GM21825 (cell line): ENCODE data around the gene PPP2R5C.

Experiments used
- ATAC-seq: cut with Tn5 transposase; IDR thresholded peaks from one replicate; pipeline ENCODE4 v1.9.1; 2021; ENCODE audit warnings: mild to moderate bottlenecking, moderate library complexity; ENCODE audit not compliant: unreplicated experiment

The PPP2R5C gene

DNA sequence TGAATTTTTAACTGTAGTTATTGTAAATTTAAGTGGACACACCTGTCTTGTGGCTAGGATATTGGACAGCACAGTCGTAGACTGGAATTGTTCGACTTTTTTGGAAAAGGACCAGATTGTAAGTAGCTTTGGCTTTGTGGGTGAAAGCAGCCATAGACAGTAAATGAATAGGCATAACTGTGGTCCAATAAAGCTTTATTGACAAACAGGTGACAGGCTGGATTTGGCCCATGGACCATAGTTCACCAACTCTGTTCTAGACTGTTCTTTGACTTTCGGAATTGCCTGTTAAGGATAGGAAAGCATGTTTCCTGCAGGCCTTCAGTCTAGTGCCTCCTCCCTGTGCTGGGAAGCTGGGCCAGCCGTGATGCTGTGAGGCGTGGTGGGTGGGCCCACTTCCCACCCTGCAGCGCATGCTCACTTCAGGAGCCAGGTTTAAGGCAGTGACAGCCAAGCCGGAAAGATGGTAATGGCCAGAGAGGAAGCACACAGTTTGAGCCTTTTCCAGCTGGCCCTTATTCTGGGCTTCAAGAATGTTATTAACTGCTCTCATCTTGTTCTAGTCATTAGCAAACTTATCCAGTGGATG lies 51.8 kb downstream of the PPP2R5C start:
- no peak for ATAC-seq

DNA sequence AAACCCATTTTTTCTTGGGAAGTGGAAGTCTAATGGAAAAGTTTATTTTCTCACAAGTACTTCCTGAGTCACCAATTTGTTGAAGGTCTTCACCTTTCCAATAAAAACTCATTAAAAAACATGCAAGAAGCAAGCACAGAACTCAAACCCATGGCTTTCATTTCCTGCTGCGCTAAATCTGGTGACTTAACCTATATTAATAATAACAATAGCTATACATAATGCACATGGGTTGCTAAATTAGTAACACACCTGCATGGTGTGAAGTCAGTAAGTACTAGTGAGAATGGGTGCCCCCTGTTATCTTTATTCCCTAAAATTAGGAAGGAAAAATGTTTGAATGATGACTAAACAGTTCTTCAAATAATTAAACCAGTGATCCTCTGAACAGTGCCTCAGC lies 52.3 kb downstream of the PPP2R5C start:
- ATAC-seq, result no peak

DNA sequence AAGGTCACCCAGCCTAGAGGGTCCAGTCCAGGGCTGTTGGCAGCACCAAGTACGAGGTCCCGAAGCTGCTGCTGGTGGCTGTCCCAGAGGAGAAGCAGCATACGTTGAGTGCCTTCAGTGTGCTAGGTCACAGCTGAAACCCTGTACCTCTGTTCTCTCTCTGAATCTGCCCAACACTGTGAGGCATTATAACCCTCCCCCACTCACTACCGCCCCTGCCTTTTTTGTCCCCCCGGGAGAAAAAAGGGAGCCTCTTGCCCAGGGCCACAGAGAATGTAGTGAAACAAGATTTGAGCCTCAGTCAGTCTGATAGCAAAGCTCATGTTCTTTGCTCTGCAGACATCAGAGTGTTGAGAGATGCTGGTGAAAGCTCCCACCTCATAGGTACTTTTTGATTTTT lies 53.4 kb downstream of the PPP2R5C start:
- no peak for ATAC-seq

DNA sequence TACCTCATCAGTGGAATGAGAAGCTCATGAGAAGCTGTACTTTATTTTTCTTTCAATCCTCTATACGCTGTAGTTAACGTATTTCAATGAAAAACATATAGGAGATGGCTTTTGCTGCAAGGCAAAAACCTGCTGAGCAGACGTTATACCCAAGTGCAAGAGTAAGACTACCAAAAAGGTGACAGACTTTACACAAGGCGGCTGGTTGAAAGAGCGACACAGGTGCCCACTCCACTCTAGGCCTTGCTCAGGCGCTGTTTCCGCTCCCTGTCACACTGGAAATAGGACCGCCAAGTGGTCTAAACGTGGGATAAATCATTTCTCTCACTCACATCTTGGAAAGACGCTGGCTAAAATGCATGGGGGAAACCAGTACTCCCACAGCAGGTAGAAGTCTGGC lies 54.5 kb downstream of the PPP2R5C start:
- ATAC-seq, result no peak

DNA sequence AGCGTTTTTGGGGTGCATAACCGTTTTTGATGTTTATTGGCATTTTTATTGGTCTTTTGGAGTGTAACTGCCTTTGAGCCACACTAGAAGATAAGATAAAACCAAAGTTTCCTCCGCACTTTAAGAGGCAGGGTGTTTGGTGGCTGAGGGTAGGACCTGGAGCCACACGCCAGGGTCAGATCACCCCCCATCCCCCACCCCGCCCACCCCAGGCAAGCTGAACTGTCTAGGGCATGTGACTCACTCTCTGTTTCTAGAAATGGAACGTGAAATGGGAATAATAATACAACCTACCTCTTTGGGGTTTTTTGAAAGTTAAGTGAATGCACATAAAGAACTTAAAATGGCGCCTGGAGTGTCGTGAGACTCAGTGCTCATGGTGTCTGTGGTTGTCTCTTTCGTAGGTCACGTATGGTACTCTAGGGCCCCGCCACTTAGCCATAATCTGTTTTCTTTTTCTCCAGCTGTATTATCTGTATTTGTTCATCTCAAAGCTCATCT lies 56.0 kb downstream of the PPP2R5C start:
- ATAC-seq, result no peak

DNA sequence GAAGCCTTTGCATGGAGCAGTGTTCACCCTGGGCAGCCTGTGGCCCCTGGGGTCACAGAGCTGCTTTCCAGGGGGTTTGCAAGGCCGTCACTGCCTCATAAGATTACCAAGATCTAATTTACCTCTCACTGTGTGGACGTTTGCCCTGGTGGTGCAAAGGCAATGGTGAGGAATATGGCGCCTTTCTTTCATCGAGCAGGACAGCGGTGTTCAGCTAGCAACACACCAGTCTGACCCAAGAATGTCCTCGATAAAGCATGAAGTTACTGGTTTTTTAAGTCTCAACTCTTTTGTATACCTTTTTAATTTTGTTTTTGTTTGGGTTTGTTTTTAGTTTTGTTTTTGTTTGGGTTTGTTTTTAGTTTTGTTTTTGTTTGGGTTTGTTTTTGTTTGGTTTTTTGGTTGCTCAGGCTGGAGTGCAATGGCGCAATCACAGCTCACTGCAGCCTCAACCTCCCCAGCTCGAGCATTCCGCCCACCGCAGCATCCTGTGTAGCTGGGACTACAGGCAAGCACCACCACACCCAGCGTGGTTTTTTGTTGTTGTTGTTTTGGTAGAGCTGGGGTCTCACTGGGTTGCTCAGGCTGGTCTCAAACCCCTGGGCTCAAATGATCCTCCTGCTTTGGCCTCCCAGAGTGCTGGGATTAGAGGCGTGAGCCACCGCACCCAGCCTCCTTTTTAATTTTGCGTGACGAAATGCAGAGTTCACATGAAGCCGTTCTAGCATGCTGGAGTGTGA lies 57.9 kb downstream of the PPP2R5C start:
- ATAC-seq, result no peak

DNA sequence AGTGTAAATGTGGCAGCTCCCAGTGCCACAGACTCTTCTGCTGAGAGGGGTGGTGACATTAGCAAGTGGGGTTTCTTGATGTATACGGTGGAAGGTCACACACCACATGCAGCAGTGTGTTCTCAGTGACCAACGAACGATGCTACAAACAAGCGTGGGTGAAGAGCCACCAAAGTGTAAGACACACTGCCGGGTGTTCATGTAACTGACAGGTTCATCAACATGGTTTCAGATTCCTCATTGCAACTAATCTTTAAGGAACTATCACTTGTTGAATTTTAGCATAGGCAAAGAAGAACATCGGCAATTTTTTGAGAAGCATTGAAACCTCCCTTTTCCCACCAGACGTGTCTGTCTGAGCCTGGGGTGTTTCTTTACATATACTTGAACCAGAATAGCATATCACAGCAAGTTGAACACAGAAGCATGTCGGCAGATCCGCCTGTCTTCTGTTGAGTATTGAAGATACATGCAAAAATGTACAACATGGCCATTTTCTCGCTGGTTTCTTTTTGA lies 58.8 kb downstream of the PPP2R5C start:
- ATAC-seq, result no peak

DNA sequence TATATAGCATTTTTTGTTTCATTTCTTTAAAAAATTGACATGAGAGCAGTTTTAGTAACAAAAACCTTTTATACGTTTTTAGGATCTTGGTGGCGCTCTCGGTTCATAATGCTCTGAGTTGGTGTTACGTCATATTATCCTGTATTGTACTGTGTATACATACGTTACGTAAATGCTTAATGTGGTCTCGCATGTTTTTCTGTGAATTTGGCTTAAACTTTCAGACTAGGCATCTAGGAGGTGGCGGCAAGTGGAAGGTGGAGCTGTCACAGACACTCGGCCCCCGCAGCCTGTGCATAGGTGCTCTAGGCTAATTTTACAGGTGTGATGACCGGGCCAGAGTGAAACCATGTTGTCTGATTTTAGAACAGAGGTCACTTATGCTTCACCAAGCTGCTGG lies 60.0 kb downstream of the PPP2R5C start:
- no peak for ATAC-seq

DNA sequence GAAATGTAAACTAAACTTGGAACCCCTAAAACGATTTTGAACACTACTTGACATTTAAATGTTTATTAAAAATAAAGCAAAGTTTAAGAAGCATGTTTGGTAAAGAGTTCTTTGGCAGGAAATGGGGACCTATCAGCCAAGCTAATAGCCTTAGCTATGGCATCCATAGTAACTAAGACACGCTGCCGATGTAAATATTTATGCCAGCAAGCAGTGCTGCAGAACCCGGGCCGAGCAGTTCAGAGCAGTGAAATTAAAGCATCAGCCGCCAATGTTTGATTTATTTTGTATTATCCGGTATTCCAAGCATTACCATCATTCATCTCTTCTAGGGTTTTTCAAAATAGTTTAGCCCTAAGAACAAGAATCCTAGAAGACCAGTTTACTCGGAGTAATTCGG lies 61.6 kb downstream of the PPP2R5C start:
- ATAC-seq, result no peak

DNA sequence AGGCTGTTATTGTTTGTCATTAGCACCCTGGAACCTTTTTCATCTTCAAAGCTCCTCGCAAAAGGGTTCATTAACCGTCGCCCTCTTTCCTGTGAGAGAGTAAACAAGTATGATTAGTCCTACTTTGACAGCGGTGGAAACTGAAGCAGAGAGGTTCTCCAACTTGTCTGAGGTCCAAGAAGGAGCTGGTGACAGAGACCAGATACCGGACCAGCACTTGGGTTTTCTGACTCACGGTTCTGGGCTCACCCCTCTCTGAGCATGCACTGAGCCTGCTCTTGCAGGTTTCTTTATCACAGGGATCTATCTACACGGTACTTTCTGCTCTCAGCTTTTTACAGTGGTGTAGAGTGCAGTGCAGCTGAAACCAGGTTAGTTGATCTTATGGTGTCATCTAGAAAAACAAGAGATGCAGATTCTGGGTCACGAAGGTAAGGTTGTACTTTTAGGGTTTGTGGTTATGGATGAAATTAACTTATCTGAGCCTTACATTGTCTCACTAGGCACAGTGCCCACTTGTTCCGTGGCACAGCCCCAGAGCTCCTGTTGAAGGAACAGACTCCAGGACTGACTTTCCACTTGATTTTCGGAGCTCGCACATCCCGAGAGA lies 62.1 kb downstream of the PPP2R5C start:
- peak; percentile 47 for ATAC-seq

DNA sequence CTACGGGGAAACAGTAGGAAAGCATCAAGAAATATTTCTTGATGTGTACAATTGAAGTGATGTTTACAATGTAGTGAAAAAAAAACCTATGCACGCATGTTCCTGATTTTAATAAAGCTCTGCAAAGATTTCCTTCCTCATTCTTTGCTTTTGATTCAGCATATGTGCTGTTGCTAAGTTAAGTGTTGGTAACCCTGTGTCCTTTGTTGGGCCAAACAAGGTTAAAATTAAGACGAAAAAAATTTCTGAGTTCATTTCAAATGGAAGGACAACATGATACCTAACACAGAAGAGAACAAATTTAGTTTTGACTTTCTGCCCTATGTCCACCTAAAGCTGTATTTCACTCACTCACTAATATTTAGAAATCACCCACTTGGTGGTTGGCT lies 62.8 kb downstream of the PPP2R5C start:
- no peak for ATAC-seq

DNA sequence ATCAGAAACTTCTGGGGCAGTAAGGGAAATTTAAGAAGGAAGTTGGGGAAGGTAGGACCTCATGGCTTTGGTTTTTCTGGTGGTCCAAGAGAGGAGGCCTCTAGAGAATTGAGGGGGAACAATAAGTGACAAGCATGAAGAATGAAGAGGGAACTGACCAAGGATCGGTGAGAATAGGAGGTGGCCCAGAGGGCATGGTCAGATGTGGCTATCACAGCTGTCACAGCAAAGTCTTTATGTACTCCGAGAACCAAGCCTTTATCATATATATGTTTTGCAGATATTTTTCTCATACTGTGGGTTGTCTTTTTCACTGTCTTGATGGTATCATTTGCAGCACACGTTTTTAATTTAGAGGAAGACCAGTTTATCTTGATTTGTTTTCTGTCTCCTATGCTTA lies 64.3 kb downstream of the PPP2R5C start:
- no peak for ATAC-seq

DNA sequence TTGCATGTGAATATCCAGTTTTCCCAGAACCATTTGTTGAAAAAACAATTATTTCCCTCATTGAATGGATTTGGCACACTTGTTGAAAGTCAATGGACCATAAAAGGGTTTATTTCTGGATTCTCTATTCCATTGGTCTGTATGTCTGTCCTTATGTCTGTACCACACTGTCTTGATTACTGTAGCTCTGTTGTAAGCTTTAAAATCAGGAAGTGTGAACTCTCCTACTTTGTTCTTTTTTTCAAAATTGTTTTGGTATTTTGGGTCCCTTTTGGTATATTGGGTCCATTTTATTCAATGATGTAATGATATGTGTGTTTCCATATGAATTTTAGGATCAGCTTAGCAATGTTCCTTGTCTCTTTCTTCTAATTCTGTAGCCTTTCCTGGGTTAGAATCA lies 64.8 kb downstream of the PPP2R5C start:
- ATAC-seq, result no peak

DNA sequence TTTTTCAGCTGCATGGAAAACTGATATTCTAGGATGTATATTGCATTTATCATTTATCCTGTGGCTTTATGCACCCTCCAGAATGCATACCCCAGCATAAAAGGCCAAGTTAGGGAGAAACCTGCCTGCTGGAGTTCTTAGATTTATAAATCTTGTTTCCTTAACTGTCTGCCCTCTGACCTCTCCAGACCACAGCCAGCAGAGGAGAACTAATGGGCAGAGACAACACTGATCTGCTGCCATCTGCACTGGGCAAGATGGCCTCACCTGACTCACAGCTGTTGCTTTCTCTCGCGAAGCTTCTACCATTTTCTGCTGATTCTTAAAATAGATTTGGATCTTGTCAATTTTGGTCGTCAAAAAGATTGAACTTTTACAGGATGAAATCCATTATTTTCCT lies 65.8 kb downstream of the PPP2R5C start:
- no peak for ATAC-seq

DNA sequence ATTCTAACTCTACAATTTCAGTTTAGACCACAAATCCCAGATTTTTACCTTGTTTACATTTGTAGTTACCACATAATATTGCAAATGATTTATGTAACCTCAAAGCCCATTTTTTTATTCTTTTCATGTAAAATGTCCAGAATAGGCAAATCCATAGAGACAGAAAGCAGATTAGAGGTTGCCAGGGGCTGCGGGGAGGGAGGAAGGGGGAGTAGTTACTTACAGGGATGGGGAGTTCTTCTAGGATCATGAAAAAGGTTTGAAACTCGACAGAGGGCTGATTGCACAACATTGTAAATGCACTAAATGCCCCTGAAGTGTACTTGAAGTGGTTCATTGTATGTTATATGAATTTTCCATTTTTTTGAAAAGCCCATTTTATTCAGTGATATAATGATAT lies 66.5 kb downstream of the PPP2R5C start:
- ATAC-seq, result no peak

DNA sequence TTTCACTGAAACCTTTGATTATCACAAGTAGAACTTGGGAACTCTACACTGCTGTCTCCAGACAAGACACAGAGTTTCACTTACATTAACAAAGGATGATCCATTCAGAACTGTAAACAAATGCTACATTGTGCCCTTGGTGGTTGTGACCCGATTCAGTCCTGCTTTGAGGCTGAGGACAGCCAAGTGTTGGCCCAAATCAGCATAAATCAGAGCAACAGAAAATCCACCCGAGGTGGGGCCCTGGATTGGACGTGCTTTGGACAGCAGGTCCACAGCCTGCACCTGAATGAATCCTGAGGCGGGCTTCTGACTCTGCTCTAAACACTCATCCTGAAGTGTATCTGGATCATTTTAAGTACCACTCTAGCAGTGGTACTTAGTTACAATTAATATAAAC lies 68.8 kb downstream of the PPP2R5C start:
- no peak for ATAC-seq

DNA sequence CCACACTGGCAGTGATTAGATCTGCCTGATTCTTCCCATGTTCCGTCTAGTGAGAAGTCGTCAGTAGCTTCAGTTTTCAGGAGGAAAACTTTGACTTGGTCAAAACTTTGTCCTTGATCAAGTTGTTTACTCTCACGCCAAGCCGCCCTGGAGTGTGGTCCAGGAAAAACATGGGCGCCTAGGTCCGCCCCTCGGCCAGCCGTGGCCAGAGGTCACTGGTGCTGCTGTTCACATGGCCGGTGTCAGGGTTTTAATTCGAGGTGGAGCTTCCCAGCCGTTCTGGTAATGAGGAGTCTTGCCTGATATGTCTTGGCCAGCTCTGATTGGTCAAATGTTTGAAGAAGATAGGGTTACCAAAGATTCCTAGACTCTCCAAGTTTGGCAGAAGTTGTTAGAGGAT lies 71.5 kb downstream of the PPP2R5C start:
- ATAC-seq, result no peak

DNA sequence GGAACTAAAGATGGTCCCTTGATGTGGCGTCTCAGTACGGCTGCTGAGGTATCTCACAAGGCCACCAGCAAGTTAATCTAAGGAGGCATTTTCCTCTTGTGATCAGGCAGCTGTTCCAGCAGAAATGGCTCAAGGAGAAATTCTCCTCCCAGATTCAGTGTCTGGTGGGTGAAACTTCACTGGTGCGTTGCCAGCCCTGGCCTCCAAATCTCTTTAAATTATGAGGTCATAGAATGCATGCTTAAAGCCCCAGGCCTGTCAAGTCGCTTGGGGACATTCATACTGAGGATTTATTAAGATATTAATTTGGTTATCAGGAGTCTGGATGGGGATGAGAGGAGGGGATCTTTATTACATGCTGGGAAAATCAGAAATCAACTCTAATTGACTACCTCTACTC lies 72.9 kb downstream of the PPP2R5C start:
- ATAC-seq, result no peak

DNA sequence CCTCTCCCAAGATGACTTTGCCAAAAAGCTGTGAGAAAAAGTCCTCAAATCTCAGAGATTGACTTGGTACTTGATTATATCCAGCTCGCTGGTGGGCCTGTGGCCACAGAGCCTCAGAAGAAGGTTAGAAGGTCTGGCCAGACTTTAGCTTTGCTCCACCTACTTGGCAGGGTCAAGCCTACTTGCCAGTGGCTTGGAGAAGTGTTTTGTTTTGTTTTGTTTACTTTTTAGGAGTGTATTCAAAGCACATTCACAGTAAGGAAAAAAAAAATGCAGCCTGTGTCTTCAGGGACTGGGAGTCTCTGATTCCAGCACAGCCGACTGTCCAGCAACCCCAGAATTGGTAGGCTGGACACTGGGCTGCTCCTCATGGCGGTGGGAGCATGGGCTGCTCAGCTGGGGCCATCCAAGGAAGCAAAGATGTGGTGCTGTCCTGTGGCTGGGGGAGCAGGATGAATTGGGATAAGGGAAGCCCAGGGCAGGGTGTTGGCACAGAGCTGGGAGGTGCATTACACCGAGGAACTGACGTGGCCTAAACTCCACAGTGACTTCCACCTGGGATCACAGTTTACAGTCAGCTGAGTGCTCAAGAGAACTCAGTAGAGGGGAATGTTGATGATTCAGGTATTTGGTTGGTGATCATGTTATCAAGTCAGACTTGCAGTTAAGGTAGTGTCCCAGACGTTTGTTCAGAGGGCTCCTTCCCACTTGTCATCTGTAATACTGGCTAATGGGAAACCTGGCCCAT lies 73.5 kb downstream of the PPP2R5C start:
- no peak for ATAC-seq

DNA sequence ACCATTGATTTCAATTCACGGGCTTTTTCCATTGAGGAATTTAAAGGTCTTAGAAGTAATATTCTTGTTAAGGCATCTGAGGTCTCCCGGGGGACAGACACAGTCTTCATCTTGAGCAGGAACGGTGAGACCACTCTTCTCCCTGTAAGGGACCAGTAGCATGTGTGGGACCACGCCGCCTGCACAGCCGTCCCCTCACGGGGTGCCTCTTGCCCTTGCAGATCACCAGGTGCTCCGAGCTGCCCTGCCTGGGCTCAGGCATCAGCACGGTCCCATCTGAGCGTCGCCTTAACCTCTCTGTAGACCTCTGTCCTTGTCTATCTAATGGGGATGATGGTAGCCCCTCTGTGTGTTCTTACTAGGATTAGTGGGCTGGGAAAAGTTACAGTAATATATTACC lies 74.1 kb downstream of the PPP2R5C start:
- ATAC-seq, result no peak

DNA sequence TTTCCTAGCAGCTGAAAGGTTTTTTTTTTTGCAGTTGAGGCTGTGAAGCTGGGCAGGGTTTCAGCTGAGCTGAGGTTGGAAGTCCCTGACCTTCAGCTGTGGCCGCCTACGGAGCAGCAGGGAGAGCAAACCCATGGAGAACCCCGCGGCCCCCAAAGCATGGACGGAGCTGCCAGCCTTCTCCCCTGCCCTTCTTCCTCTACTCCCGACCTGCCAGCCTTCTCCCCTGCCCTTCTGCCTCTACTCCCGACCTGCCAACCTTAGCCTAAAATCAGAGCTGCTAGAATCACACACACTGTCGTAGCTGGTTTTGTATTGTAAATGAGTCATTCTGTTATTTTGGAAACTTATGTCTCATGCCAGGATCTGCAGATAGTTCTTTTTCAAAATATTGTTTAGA lies 74.6 kb downstream of the PPP2R5C start:
- ATAC-seq, result no peak
